Peyer's patch (tissue), 4 donors: ENCODE measurements around the gene DOCK2. TPM values are rescaled to one million over a fixed set of nuclear protein-coding genes. Genes with fewer than 3 reads are reported as not detected.

Source experiments
- DNase-seq, 3 donors: peaks; one replicate each; pipeline ENCODE4 v3.0.0-alpha.2; 2017 to 2019
- H3K27ac ChIP-seq, 4 donors: fragments of 200-600 bp; sonication (generic); one replicate each; pipeline ENCODE4 v1.5.1; 2016 to 2019
- H3K27me3 ChIP-seq, 2 donors: fragments of 200-600 bp; sonication (generic); one replicate each; pipeline ENCODE4 v1.5.1; 2019
- H3K36me3 ChIP-seq, 3 donors: fragments of 200-600 bp; sonication (generic); one replicate each; pipeline ENCODE4 v1.5.1; 2016 to 2019
- H3K4me1 ChIP-seq, 4 donors: fragments of 200-600 bp; sonication (generic); one replicate each; pipeline ENCODE4 v1.5.1; 2016 to 2019
- H3K4me3 ChIP-seq, 4 donors: fragments of 200-600 bp; sonication (generic); 1 replicate in 3 of 4; 2 replicates in 1 of 4; pipeline ENCODE4 v1.5.1; 2016 to 2019; ENCODE audit warnings: mild to moderate bottlenecking in 1 of 4
- H3K9me3 ChIP-seq, 4 donors: fragments of 200-600 bp; sonication (generic); one replicate each; pipeline ENCODE4 v1.5.1; 2016 to 2019; ENCODE audit warnings: mild to moderate bottlenecking in 1 of 4
- CTCF ChIP-seq, 6 experiments: fragments of 450-650 bp in 4 of 6; fragments of 200-600 bp in 2 of 6; sonication (generic) in 1 of 6; IDR thresholded peaks; one replicate each; pipeline ENCODE4 v1.5.1; 2017 to 2019; ENCODE audit warnings: antibody characterized with exemption in 6 of 6, mild to moderate bottlenecking in 3 of 6, moderate library complexity in 1 of 6
- POLR2A ChIP-seq, 2 donors: fragments of 450-650 bp; IDR thresholded peaks; one replicate each; pipeline ENCODE4 v1.5.1; 2017; ENCODE audit warnings: antibody characterized with exemption in 2 of 2, mild to moderate bottlenecking in 2 of 2, moderate library complexity in 2 of 2
- total RNA-seq, 4 donors: library from RNA; depleted of rRNA; stranded (reverse); fragments of >200 nt; gene quantifications; one replicate each; pipeline ENCODE4 v1.1.0, GENCODE V29; 2016

The DOCK2 gene
- total RNA-seq, 4 donors from 2014 or later = 13.8 to 200 (median 17.8) TPM

GRCh38 chr5:169921949-169922348, 284.9 kb downstream of the DOCK2 start:
- no peaks in the 10 kb centered on the region for H3K9me3 ChIP-seq
- no peak for TF ChIP-seq POLR2A (IDR thresholded peaks at IDR 0.05)
- no peak for TF ChIP-seq CTCF (IDR thresholded peaks at IDR 0.05)

GRCh38 chr5:169922474-169922873, 285.4 kb downstream of the DOCK2 start:
- no peak for DNase-seq
- Histone ChIP-seq H3K4me3 (no peak overlapping the region), H3K27me3 (no peaks in the 10 kb centered on the region), H3K9me3 (no peaks in the 10 kb centered on the region), H3K27ac (no peak overlapping the region), H3K4me1 (no peaks in the 10 kb centered on the region), H3K36me3 (no peaks in the 10 kb centered on the region)
- TF ChIP-seq CTCF (IDR thresholded peaks at IDR 0.05) (no peak), POLR2A (IDR thresholded peaks at IDR 0.05) (no peak)

More at GRCh38 chr5:169921949-169922348, 284.9 kb downstream of the DOCK2 start:
- Histone ChIP-seq H3K27me3 (no peaks in the 10 kb centered on the region), H3K27ac (no peak overlapping the region), H3K4me3 (no peak overlapping the region), H3K4me1 (no peaks in the 10 kb centered on the region), H3K36me3 (no peaks in the 10 kb centered on the region)
- no peak for DNase-seq

- no peak for DNase-seq
- Histone ChIP-seq H3K27me3 (no peaks in the 10 kb centered on the region), H3K4me3 (no peak overlapping the region), H3K36me3 (no peaks in the 10 kb centered on the region), H3K4me1 (no peaks in the 10 kb centered on the region), H3K27ac (no peak overlapping the region), H3K9me3 (no peaks in the 10 kb centered on the region)
- TF ChIP-seq POLR2A (IDR thresholded peaks at IDR 0.05) (no peak), CTCF (IDR thresholded peaks at IDR 0.05) (no peak)
Observed at GRCh38 chr5:169923988-169924387, 286.9 kb downstream of the DOCK2 start.

GRCh38 chr5:169933127-169933526, 296.1 kb downstream of the DOCK2 start:
- H3K27me3 ChIP-seq = no peaks in the 10 kb centered on the region
- no peaks in the 10 kb centered on the region for H3K4me1 ChIP-seq
- H3K9me3 ChIP-seq = no peaks in the 10 kb centered on the region
- H3K36me3 ChIP-seq = no peaks in the 10 kb centered on the region
- DNase-seq = no peak
- TF ChIP-seq POLR2A (IDR thresholded peaks at IDR 0.05) = no peak
- no peak for TF ChIP-seq CTCF (IDR thresholded peaks at IDR 0.05)
- H3K4me3 ChIP-seq = no peak overlapping the region
- no peak overlapping the region for H3K27ac ChIP-seq

GRCh38 chr5:169933616-169934015, 296.5 kb downstream of the DOCK2 start:
- Histone ChIP-seq H3K36me3 (no peaks in the 10 kb centered on the region), H3K27me3 (no peaks in the 10 kb centered on the region), H3K9me3 (no peaks in the 10 kb centered on the region), H3K4me3 (no peak overlapping the region), H3K27ac (no peak overlapping the region), H3K4me1 (no peaks in the 10 kb centered on the region)
- DNase-seq = no peak
- TF ChIP-seq CTCF (IDR thresholded peaks at IDR 0.05) (no peak), POLR2A (IDR thresholded peaks at IDR 0.05) (no peak)

GRCh38 chr5:169934990-169935389, 297.9 kb downstream of the DOCK2 start:
- Histone ChIP-seq H3K9me3 (no peaks in the 10 kb centered on the region), H3K4me3 (no peak overlapping the region), H3K27me3 (no peaks in the 10 kb centered on the region), H3K36me3 (no peaks in the 10 kb centered on the region), H3K4me1 (no peaks in the 10 kb centered on the region), H3K27ac (no peak overlapping the region)
- DNase-seq = no peak
- no peak for TF ChIP-seq POLR2A (IDR thresholded peaks at IDR 0.05)
- TF ChIP-seq CTCF (IDR thresholded peaks at IDR 0.05) = no peak
